ENCODE results near the gene VPS13A.

DNA sequence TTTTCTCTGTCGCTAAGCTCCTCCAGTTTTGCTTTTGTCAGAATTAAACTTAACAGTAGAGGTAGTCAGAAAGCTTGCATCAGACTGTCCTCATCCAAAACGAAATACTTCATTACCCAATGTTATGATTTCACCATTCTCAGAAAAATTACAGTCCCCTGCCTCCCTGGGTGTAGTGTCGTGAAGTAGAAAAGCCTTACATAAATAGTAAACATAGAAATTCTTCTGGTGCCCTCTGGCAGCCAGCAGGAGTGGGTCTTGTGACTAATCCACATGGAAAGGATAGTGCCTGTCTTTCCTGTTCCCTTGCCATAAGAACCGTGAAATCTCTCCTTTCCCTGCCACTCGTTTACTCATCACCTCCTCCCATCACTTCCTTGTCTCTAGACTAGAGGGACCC lies 240.2 kb downstream of the VPS13A start:
- TF ChIP-seq POLR2A (IDR thresholded peaks at IDR 0.05; ENCODE audit: low read length) (no peak), GATA1 (IDR thresholded peaks at IDR 0.05; ENCODE audit: low read depth, low read length) (no peak)
